ENCODE measurements around the gene ZNF555.
"Not testable (repeated sequence)": the region's sequence is repeated elsewhere in the genome, so short reads cannot be mapped to it uniquely, and the experiment has no call there.

GRCh38 chr19:2872175-2872574 is 30.9 kb downstream of the ZNF555 start:
- TF ChIP-seq CTCF (IDR thresholded peaks at IDR 0.05) = peak; percentile 5
- TF ChIP-seq EZH2 (IDR thresholded peaks at IDR 0.05) = not testable (repeated sequence)

Data from neural progenitor cell (in vitro differentiated cells).